ENCODE results near the gene ZFP92.

Gene ZFP92

DNA sequence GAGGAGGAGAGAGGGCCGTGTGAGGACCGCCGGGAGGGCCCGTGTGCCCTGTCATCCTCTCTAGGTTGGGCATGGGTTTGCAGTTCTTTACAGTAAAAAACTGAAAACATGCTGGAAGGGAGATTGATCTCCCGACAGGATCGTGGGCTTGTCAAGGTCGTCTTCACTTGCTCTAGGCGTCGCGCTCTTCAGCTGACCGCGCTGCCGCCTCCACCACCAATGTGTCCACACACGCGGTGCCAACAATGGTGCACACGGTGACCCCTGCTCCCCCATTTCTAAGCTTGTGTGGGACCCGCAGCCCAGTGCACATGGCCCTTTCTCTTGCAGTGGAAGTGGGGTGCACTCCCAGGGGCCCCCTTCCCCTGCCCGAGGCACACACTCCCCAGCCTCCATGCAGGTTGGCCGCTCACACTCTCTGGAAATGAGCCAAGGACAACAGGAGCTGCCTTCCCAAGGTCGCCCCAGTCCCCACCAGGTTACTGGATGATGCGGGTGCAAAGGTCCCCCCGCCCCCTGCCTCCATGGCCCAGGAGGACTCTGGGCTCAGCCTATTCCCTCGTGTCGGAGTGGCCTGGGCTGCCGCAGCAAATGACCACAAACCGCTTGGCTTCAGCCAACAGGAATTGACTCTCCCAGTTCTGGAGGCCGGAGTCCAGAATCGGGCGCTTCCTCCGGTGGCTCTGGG lies 1.7 kb upstream of the ZFP92 start:
- DNase-seq: no peak

DNA sequence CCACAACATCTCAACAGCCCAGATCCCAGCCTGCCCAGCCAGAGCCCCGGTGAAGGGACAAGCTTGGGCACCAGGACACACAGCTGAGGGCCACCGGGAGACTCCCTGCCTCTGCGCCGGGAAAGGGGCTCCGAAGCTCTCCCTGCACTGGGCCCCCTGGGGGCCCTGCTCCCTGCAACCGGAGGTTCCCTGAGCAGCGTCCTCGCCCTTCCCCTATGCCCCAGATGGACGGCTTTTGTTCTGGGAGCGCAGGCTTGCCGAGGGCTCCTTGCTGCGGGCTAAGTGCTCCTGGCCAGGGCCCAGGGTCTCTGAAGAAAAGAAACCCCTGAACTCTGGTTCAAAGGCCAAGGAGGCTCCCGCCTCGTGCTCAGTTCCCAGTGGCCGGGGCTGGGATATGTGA lies 899 bp upstream of the ZFP92 start:
- no peak for DNase-seq

DNA sequence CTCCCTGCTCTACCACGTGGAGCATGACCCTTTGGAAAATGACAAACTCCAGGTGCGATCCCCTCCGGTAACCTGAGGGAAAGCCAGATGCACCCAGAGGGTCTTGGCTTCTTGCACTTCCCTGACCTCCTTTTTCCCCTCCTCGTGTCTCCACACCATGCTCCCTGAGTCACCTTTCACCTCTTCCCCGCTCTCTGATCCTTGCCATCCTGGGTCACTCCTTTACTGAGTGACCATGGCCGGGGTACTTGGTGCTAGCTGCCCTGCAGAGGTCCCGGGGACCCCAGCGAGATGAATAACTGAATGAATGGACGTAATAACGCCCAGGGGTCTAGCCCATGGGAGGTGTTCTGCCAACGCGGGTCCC lies 401 bp upstream of the ZFP92 start:
- DNase-seq: no peak

DNA sequence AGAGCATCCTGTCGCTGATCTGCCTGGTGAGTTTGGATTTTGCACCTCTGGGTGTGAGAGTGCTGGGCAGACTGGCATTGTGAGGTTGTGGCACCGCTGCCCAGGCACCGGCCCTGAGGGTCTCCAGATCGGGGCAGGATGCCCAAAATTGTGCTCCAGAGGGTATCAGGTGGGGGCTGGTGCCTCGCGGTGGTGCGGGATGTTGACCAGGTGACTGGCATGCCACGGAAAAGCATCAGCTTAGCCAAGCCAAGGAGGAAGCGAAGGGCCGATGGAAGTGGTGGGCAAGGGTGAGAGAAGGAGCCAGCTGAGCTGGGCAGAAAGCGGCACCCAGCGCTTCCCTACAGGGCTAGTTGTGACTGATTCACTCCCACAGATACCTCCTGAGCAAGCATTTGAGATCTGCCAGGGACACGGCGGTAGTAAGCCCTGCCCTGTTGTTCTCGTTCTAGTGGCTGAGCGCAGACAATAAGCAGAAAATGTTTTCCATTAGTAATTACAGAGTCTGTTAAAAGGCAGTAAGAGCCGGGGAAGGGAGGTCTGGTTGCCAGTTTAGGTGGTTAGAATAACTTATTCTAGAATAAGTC lies 809 bp downstream of the ZFP92 start:
- DNase-seq: peak; percentile 28 to 38

DNA sequence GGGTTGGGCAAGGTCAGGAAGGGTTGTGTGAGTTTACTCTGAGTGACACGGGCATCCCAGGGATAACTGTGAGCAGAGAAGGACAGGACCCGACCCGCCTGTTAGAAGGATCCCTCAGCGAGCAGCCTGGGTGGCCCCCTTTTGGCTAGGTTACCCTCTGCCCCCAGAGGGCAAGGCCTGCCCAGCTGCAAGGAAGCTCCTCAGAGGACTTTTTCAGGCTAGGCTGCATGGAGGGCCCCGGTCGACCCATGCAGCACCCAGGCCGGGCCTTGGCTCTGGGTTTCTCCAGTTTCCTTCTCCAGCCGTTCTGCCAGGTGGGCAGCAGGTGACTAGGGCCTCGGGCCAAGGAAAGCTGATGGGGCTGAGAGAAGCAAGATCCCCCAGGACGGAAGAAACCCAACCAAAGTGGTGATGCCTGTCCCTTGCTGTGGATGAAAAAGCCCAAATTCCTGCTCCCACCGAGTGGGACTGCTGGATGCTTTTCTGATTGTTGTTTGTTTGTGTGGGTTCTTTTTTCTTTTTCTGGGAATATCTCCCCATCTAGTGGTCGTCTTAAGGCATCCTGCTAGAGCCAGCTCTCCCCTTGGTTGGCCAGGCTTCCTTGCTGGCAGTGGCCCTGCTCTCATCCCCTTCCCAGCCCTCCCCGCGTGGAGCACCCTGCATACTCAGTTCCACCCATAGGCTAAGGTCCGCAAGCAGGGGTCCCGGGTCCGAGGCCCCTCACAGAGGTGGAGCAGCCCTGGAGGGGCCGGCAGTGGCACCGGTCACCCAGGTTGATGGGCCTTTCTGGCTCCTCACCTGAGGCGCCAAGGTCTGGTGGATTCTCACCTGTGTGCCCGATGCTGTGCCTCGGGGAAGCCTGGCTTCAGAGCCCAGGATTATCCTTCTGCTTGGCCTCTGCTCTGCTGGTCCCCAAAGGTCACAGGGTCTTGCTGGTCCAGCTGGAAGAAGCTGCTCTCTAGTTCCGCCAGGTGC lies 1.8 kb downstream of the ZFP92 start:
- no peak for DNase-seq

DNA sequence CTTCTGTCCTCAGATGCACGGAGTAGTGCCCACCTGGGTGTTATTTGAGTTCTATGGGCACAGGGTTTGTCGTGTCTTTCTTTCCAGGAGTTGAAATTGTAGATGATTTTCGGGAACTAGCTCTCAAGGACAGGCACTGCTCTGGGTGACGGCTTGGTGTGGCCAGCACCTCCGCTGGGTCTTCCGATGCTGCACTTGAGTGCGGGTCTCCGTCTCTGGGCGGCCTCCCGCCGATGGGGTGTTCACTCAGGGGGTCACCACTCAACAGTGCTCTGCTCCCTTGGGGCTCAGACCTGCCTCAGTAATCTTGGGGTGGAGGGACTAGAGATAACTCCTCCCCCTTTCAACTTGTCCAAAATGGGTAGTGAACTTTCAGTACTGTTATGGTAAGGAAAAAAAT lies 2.5 kb downstream of the ZFP92 start:
- no peak for DNase-seq

DNA sequence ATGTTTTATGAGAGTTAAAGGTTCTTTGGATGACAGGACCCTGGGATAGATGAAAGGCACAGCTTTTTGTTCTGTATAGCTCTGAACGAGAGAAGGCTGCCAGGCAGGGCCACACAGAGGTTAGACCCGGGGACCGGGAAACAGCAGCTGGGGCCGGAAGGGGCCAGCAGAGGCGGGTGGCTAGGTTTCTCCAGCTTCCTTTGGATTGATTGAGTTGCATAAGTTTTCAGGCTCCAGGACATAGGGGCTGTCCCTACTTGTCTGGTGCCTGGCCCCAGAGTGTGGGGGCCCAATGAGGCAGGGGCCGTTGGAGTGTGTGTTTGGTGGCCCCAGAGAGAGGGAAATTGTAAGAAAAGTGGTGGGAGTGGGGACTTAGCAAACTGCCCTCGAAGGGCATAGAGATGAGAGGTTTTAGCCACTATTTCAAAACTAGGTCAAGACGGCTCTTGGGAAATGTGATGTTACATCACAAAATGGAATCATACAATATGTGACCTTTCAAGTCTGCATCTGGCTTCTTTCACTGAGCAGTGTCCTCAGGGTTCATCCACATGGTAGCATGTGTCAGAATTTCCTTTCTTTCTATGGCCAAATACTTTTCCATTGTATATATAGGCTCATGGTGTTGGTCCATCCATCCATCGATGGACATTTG lies 3.7 kb downstream of the ZFP92 start:
- peak; percentile 71 to 82 for DNase-seq

DNA sequence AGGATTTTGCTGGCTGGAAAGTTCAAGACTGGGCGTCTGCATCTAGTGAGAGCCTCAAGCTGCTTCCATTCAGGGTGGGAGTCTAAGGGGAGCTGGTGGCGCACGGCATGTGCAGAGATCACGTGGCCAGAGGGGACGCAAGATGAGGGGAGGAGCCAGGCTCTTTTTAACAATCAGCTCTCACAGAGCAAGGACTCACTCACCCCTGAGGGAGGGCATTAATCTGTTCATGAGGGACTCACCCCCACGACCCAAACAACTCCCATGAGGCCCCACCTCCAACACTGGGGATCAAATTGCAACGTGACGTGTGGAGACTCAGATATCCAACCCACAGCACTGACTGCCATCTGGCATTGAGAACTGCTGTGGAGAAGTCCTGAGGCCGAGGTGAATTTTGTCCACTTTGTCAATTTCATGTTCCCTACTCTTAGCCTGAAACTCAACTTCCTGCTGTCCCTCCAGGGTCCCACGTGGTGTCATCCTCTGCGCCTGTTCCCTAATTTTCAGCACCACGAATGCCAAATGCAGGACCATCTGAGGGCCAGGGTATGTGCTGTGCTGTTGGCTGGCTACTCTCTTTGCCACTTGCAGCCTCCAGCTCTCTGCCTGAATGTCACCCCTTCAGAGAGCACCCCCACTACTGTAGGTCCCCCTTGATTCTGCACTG lies 5.6 kb downstream of the ZFP92 start:
- peak in 1 of 2 donors; percentile 7 for DNase-seq

DNA sequence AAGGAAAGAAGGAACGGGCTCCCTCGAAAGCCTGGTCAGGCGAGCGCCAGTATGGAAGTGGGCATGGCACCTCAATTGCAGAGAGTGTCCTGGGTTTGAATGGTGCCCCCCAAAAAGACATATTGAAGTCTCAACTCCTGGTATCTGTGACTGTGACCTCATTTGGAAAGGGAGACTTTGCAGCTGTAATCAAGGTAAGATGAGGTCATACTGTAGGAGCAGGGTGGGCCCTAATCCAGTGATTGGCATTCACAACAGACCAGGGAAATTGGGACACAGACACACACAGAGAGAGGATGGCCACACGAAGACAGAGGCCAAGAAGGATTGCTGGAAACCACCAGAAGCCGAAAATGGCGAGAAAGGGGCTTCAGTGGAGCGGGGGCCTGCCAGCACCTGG lies 6.4 kb downstream of the ZFP92 start:
- DNase-seq: no peak

DNA sequence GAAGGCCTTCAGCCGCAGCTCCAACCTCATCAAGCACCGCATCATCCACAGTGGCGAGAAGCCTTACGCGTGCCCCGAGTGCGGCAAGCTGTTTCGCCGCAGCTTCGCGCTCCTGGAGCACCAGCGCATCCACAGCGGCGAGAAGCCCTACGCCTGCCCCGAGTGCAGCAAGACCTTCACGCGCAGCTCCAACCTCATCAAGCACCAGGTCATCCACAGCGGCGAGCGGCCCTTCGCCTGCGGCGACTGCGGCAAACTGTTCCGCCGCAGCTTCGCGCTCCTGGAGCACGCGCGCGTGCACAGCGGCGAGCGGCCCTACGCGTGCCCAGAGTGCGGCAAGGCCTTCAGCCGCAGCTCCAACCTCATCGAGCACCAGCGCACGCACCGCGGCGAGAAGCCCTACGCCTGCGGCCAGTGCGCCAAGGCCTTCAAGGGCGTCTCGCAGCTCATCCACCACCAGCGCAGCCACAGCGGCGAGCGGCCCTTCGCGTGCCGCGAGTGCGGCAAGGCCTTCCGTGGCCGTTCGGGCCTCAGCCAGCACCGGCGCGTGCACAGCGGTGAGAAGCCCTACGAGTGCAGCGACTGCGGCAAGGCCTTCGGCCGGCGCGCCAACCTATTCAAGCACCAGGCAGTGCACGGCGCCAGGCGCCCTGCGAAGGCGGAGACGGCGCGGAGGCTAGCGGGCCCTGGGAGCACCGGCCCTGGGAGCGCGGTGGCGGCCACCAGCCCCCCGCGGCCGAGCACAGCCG lies 9.8 kb downstream of the ZFP92 start:
- DNase-seq: no peak

DNA sequence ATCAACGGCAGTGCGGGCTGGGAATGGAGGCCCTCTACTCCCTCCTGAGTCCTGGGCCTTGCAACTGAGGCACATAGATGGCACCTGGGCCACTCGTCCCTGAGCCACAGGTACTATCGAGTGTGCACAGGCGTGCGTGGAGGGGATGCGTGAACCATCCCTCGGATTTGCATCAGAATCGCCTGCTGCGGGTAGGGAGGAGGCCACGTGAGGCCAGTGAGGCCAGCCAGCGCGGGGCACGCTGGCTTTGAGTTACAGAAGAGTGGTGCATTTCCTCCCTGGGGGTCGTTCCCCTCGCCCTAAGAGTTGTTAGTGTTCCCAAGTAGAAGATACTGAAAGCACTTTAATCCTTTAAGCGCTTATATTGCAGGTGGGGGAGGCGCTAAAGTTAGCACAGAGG lies 10.6 kb downstream of the ZFP92 start:
- DNase-seq: no peak

DNA sequence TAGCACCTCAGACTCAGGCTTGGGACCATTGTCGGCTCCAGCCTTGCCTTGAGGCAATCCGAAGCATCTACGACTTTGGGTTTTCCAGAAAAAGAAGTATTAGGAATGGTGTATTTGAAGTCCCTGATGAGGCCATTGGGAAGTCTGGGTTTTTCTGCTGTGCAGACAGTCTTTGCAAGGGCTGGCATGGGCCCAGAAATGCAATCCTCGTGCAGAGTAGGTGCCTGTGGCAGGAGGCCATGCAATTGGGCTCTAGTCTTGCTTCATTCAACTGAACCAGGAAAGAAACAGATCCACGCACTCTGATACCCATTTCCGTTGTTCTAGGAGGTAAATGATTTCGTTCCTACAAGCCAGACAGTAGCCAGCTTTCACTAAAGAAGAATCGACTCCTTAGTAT lies 12.4 kb downstream of the ZFP92 start:
- DNase-seq: no peak

DNA sequence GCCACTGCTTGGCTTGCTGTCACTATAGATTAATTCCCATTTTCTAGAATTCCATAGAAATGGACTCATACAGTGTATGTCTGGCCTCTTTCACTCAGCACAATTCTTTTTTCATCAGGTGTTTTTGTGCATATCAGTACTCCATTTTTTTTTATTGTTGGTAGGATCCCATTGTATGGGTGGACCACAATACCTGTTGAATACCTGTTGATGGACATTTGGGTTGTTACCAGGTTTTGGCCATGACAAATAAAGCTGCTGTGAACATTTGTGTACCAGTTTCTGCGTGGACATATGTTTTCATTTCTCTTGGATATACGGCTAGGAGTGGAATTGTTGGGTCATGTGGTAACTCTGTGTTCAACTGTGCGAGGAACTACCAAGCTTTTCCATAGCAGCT lies 14.9 kb downstream of the ZFP92 start:
- DNase-seq: no peak

DNA sequence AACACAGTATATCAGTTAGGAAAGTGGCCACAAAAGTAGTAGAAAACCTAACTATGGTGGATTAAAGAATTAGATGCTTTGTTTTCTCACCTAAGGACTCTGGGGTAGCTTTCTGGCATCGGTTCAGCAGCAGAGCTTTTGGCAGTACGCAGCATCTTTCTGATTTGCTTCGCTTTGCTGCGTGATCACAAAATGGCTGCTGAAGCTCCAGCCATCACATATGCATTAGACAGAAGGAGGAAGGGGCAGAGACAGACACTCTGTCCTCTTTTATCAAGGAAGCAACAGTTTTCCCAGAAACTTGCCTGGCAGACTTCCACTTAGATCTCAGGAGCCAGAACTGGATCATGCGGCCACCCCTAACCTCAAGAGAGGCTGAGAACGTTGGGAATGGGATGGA lies 19.5 kb downstream of the ZFP92 start:
- no peak for DNase-seq

DNA sequence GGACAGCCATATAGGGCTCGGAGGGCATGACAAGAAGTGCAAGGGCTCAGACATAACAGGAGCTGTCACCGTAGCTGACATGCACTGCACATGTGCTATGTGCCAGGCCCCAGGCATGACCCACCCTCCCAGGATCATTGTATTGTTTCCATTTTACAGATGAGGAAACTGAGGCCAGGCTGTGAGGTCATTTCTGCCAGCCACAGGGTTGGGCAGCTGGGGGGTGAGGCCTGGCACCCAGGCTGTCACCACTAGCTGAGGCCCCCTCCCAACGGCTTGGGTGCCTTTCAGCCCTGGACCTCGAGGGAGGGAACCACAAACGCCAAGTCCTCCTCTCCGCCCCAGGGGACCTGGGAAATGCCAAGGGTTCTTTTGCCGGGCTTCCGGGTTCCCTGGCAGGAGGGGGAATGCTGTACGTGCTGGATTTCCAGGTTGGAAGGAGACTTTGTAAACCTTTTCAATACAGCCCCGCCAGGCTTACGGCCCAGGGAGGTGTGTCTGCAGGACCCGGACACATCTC lies 21.9 kb downstream of the ZFP92 start:
- DNase-seq: no peak

DNA sequence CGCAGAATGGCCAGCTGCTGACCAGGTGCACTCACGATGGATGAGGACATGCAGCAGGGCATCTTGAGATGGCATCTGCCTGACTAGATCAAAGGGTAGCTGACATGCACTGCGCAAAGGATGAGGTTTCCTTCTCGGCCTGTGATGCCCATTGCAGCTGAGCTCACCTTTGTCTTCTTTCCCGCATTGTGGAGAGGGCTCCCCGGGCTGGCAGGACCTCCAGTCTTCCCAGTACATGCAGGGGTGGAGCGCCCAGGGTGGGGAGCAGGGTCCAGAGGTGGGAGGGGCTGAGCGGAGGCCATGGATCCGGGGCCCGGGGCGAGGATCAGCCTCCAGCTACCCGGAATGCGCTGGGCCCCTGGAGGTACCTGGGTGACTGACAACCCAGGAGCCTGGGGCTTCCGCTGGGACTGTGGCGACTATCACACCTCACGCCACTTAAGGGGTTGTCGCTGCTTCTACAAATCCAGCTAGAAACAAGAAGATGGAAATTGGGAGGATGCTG lies 22.6 kb downstream of the ZFP92 start:
- DNase-seq: no peak

DNA sequence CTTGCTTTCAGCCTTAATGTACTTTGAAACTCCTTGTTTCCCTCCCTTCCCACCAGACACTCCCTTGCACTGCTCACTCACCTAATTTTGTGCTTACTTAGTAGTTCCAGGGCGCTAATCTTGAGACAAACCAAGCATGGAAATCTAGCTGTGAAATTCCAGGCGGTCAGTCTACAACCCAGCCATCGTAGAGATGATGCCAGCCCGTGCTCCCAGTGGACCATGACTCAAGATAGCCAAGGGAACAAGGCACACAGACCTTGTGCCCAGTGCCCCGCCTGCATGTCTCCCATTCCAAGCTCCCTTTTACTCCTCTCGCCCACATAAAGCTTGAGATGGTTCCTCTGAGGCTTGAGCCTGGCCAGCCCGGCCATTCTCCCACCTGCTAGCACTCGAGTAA lies 23.5 kb downstream of the ZFP92 start:
- DNase-seq: no peak

DNA sequence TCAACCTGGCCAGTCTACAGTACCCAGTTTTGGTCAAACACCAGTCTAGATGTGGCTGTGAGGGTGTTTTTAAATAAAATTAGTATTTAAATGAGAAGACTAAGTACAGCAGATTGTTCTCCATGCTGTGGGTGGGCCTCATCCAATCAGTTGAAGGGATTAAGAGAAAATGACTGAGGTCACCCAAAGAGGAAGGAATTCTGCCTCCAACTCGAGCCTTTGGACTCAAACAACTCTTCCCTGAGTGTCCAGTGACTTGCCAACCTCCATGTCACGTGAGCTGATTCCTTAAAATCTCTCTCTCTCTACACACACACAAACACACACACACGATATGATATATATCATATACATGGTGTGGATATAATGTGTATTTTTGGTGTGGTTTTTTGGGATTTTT lies 24.6 kb downstream of the ZFP92 start:
- no peak for DNase-seq

DNA sequence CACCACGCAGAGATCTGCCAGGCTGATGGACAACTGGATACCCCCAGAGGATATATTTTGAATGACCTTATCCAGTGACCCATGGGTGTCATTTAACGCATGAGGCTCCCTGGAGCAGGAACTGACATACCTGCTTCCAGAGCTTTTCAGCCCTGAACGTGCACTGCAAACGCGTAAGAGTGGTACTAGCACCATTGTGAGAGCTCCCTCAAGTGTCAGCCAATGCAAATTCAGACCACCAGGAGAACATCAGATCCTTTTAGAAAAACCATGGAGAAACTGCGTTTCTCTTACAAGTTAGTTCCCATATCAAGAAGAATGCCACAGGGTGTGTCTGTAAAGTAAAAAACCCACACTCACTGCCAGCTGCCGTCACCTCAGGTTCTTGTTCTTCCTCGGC lies 27.3 kb downstream of the ZFP92 start:
- peak; percentile 6 to 12 for DNase-seq

DNA sequence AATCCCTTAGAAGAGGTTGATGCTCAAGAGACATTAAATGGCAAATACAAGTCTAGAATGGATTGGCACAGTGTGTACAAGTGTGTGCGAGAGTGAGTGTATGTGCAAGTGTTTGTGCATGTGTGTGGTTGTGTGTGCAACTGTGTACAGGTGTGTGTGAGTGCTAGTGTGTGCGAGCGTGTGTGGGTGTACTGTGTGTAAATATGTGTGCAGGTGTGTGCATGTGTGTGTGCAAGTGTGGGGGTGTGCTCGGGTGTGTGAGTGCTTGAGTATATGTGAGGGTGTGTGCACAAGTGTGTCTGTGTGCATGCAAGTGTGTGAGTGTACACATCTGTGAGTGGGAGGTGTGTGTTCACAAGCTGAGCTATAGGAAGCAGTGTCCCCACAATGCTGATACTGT lies 28.7 kb downstream of the ZFP92 start:
- no peak for DNase-seq

DNA sequence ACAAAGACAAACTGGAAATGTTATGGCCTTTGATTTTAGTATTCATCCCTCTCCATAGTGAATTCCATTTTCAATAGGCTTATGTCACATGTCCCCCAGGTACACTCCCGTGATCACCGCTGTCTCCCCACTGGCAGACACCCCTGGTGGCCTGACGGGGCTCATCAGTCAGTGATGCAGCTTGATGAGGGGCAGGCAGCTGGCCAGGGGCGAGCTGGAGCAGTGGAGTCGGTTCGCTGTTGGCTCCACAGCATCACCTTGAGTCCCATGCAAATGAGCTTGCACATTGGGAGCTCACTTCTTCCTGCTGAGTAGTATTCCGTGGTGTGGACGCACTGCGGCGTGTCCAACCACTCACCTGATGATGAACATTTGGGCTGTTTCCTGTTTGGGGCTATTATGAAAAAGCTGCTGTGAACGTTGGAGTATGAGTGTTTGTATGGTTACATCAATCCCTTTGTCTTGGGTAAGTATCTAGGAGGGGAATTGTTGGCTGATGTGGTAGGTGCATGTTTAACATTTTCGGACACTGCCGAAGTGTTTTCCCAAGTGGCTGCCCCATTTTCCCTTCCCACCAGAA lies 29.4 kb downstream of the ZFP92 start:
- no peak for DNase-seq
